Keratinocyte (primary cell): ENCODE measurements around the gene BMPER. TPM values are rescaled to one million over a fixed set of nuclear protein-coding genes. Genes with fewer than 3 reads are reported as not detected.

Experiments
- DNase-seq: peaks from one replicate; pipeline ENCODE4 v3.0.0-alpha.2; 2011; ENCODE audit warnings: low read depth, missing footprints, low spot score
- FAIRE-seq: peaks from 2 replicates; lab custom pipeline; 2011; peaks lifted over from hg19 to GRCh38; lab: Jason Lieb, UNC
- H2AFZ ChIP-seq: 2 replicates; pipeline ENCODE4 v1.6.0; 2012; ENCODE audit warnings: low read length, control low read depth, inconsistent platforms; ENCODE audit not compliant: control insufficient read depth
- H3K27ac ChIP-seq: 2 replicates; pipeline ENCODE4 v1.5.1; 2011; ENCODE audit warnings: low read length; ENCODE audit not compliant: control insufficient read depth, insufficient read depth
- H3K27me3 ChIP-seq: 3 replicates; pipeline ENCODE4 v1.6.0; 2011; ENCODE audit warnings: low read length; ENCODE audit not compliant: control insufficient read depth, insufficient read depth; ENCODE audit errors: extremely low read depth
- H3K36me3 ChIP-seq, 2 experiments: 2 replicates in 1 of 2; 3 replicates in 1 of 2; pipeline ENCODE4 v1.5.1; 2011; ENCODE audit warnings: low read length in 2 of 2, mild to moderate bottlenecking in 1 of 2; ENCODE audit not compliant: control insufficient read depth in 2 of 2, insufficient read depth in 2 of 2; ENCODE audit errors: extremely low read depth in 1 of 2
- H3K4me1 ChIP-seq: 3 replicates; pipeline ENCODE4 v1.5.1; 2011; ENCODE audit warnings: low read length; ENCODE audit not compliant: control insufficient read depth, insufficient read depth; ENCODE audit errors: extremely low read depth
- H3K4me2 ChIP-seq: 3 replicates; pipeline ENCODE4 v1.6.0; 2011; ENCODE audit warnings: low read depth, low read length; ENCODE audit not compliant: control insufficient read depth, insufficient read depth; ENCODE audit errors: extremely low read depth
- H3K4me3 ChIP-seq, 3 experiments: fragments of 200-600 bp in 1 of 3; sonication (generic) in 1 of 3; 2 replicates in 2 of 3; 3 replicates in 1 of 3; pipeline ENCODE4 v1.5.1; 2011 to 2016; ENCODE audit warnings: low read length in 3 of 3, mild to moderate bottlenecking in 3 of 3, control low read depth in 2 of 3, inconsistent platforms in 1 of 3, low read depth in 1 of 3, mixed read lengths in 1 of 3, mixed run types in 1 of 3, moderate library complexity in 1 of 3; ENCODE audit not compliant: control insufficient read depth in 2 of 3, insufficient read depth in 2 of 3; ENCODE audit errors: extremely low read depth in 1 of 3
- H3K79me2 ChIP-seq: 2 replicates; pipeline ENCODE4 v1.6.0; 2012; ENCODE audit warnings: low read length; ENCODE audit not compliant: control insufficient read depth, insufficient read depth
- H3K9ac ChIP-seq: 3 replicates; pipeline ENCODE4 v1.6.0; 2011; ENCODE audit warnings: low read length; ENCODE audit not compliant: control insufficient read depth, insufficient read depth; ENCODE audit errors: extremely low read depth
- H3K9me1 ChIP-seq: 3 replicates; pipeline ENCODE4 v1.6.0; 2011; ENCODE audit warnings: low read length; ENCODE audit not compliant: control insufficient read depth, insufficient read depth; ENCODE audit errors: extremely low read depth
- H3K9me3 ChIP-seq: 2 replicates; pipeline ENCODE4 v1.5.1; 2012; ENCODE audit warnings: low read depth, low read length; ENCODE audit not compliant: control insufficient read depth
- H4K20me1 ChIP-seq: 3 replicates; pipeline ENCODE4 v1.6.0; 2011; ENCODE audit warnings: low read length; ENCODE audit not compliant: control insufficient read depth, insufficient read depth; ENCODE audit errors: extremely low read depth
- CTCF ChIP-seq, 3 experiments: IDR thresholded peaks in 1 of 3; conservative IDR thresholded peaks in 1 of 3; optimal IDR thresholded peaks in 1 of 3; 2 replicates in 2 of 3; 3 replicates in 1 of 3; pipeline versions ENCODE3 to v1.5.1; 2011; ENCODE audit warnings: low read length in 3 of 3, mild to moderate bottlenecking in 3 of 3, moderate library complexity in 2 of 3, control low read depth in 1 of 3, inconsistent platforms in 1 of 3; ENCODE audit not compliant: insufficient read depth in 2 of 3; ENCODE audit errors: extremely low read depth in 1 of 3
- EZH2 ChIP-seq: IDR thresholded peaks from one replicate; pipeline ENCODE4 v1.6.1; 2012; ENCODE audit warnings: inconsistent platforms, mild to moderate bottlenecking, low read length, moderate library complexity
- dilution Hi-C: fragments of 300-500 bp; cut with MboI; formaldehyde crosslinking; loops from one replicate; pipeline ENCODE4 v1.7.0; 2020; ENCODE audit warnings: low sequenced_read_pairs; ENCODE audit not compliant: extremely low pct_ligation_motif_present
- polyA plus RNA-seq, 5 experiments: library from polyadenylated mRNA; depleted of rRNA in 3 of 5; stranded (reverse) in 3 of 5; stranded (forward) in 1 of 5; unstranded in 1 of 5; fragments of >200 nt; gene quantifications; 1 replicate in 1 of 5; 2 replicates in 3 of 5; 3 replicates in 1 of 5; pipeline versions ENCODE4 v1.2.1 to v1.2.3, GENCODE V29; 2011 to 2012; ENCODE audit warnings: missing spikeins in 2 of 5, low read depth in 1 of 5, low replicate concordance in 1 of 5

Gene BMPER
- polyA plus RNA-seq, 1 donor (not counting 4 experiments of a cell fraction or from before 2014, with no cell fraction given), result 0.67 TPM

GRCh38 chr7:33882950-33883670, 22.2 kb upstream of the BMPER start:
- Histone ChIP-seq H3K36me3 (no peaks in the 10 kb centered on the region), H3K9me3 (no peaks in the 10 kb centered on the region), H3K79me2 (no peaks in the 10 kb centered on the region), H3K4me2 (no peak overlapping the region), H3K27ac (no peak overlapping the region), H4K20me1 (no peaks in the 10 kb centered on the region), H3K9ac (no peak overlapping the region), H3K4me1 (peaks cover 33% of the 10 kb centered on the region), H3K27me3 (no peaks in the 10 kb centered on the region), H3K9me1 (no peaks in the 10 kb centered on the region), H2AFZ (peak overlapping the region; percentile 5), H3K4me3 (no peak overlapping the region)
- dilution Hi-C loops, result no loop called here
- peak; percentile 95 for FAIRE-seq
- TF ChIP-seq CTCF (optimal IDR thresholded peaks at IDR 0.05 in 1 of 3, IDR thresholded peaks at IDR 0.05 in 1 of 3, conservative IDR thresholded peaks at IDR 0.05 in 1 of 3; ENCODE audit: extremely low read depth in 1 of 3, insufficient read depth in 2 of 3, low read length in 3 of 3) (no peak), EZH2 (no peak)
- DNase-seq, result peak; percentile 32

DNA sequence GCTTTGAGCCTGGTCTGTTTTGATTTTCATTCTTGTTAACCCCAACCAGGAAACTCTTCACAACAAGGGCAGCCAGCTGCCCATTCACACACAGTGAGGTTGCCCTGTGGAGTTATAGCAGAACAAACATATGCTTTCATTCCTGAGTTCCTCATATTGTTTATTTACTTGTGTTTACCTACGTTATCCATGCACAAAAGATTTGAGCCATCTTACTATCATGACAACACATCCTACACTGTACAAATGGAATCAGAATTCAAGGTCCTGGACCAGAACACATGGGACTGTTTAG, 21.7 kb upstream of the BMPER start:
- Histone ChIP-seq H3K4me2 (no peak overlapping the region), H3K36me3 (no peaks in the 10 kb centered on the region), H2AFZ (peak overlapping the region; percentile 5), H3K9me1 (no peaks in the 10 kb centered on the region), H3K4me1 (peaks cover 36% of the 10 kb centered on the region), H3K4me3 (no peak overlapping the region), H3K9me3 (no peaks in the 10 kb centered on the region), H3K79me2 (no peaks in the 10 kb centered on the region), H4K20me1 (no peaks in the 10 kb centered on the region), H3K9ac (no peak overlapping the region), H3K27me3 (no peaks in the 10 kb centered on the region), H3K27ac (no peak overlapping the region)
- FAIRE-seq (peak; percentile 55), DNase-seq (no peak)
- no peak for TF ChIP-seq CTCF (optimal IDR thresholded peaks at IDR 0.05 in 1 of 3, IDR thresholded peaks at IDR 0.05 in 1 of 3, conservative IDR thresholded peaks at IDR 0.05 in 1 of 3; ENCODE audit: extremely low read depth in 1 of 3, insufficient read depth in 2 of 3, low read length in 3 of 3)
- TF ChIP-seq EZH2, result no peak
- dilution Hi-C loops, result no loop called here
